Ecto neural progenitor cell (in vitro differentiated cells): ENCODE measurements around the gene GPRASP1.
"Not testable (repeated sequence)": the region's sequence is repeated elsewhere in the genome, so short reads cannot be mapped to it uniquely, and the experiment has no call there.

Experiments used
- DNase-seq: peaks from one replicate; pipeline ENCODE4 v3.0.0-alpha.2; 2018; ENCODE audit warnings: low spot score

Gene GPRASP1

GRCh38 chrX:102651242-102652011, at the start of gene GPRASP1:
Gene GPRASP1 (plus strand): TSS chrX:102651483. CDS start chrX:102653914, 2,431 bp downstream.
- peak; percentile 73 for DNase-seq

- DNase-seq: no peak
Measured at GRCh38 chrX:102604327-102604726, 47.0 kb upstream of the GPRASP1 start.

GRCh38 chrX:102606115-102606514, 45.2 kb upstream of the GPRASP1 start:
- no peak for DNase-seq

- no peak for DNase-seq
Measured at GRCh38 chrX:102610905-102611304, 40.4 kb upstream of the GPRASP1 start.

- no peak for DNase-seq
Measured at GRCh38 chrX:102624105-102624504, 27.2 kb upstream of the GPRASP1 start.

GRCh38 chrX:102627640-102628039, 23.6 kb upstream of the GPRASP1 start:
- DNase-seq: no peak

GRCh38 chrX:102637561-102637960, 13.7 kb upstream of the GPRASP1 start:
- DNase-seq: no peak

GRCh38 chrX:102650903-102651241, 411 bp upstream of the GPRASP1 start:
- DNase-seq: no peak

GRCh38 chrX:102652031-102652688, 877 bp downstream of the GPRASP1 start:
- peak; percentile 49 for DNase-seq

GRCh38 chrX:102654696-102655095, 3.4 kb downstream of the GPRASP1 start:
- no peak for DNase-seq

- DNase-seq: no peak
Measured at GRCh38 chrX:102658556-102658955, 7.3 kb downstream of the GPRASP1 start.

GRCh38 chrX:102659790-102660757, 8.8 kb downstream of the GPRASP1 start:
- peak; percentile 86 for DNase-seq

GRCh38 chrX:102663820-102664219, 12.5 kb downstream of the GPRASP1 start:
- not testable (repeated sequence) for DNase-seq

GRCh38 chrX:102667034-102667433, 15.8 kb downstream of the GPRASP1 start:
- DNase-seq: not testable (repeated sequence)

- no peak for DNase-seq
Measured at GRCh38 chrX:102669526-102669925, 18.2 kb downstream of the GPRASP1 start.

- DNase-seq: no peak
Measured at GRCh38 chrX:102672856-102673255, 21.6 kb downstream of the GPRASP1 start.

GRCh38 chrX:102677479-102677878, 26.2 kb downstream of the GPRASP1 start:
- DNase-seq: not testable (repeated sequence)

- DNase-seq: no peak
Measured at GRCh38 chrX:102684772-102685520, 33.7 kb downstream of the GPRASP1 start.

GRCh38 chrX:102694749-102695148, 43.5 kb downstream of the GPRASP1 start:
- no peak for DNase-seq

GRCh38 chrX:102696306-102696705, 45.0 kb downstream of the GPRASP1 start:
- no peak for DNase-seq

- DNase-seq: no peak
Measured at GRCh38 chrX:102697494-102697893, 46.2 kb downstream of the GPRASP1 start.
